Lung (tissue), 12 donors: ENCODE measurements around the gene TLX2. TPM values are rescaled to one million over a fixed set of nuclear protein-coding genes. Genes with fewer than 3 reads are reported as not detected.

ENCODE experiments used
- ATAC-seq: fragments of 200-7000 bp; cut with Tn5 transposase; one replicate; pipeline ENCODE4 v1.9.1; 2020; ENCODE audit warnings: moderate number of reproducible peaks; ENCODE audit not compliant: insufficient read depth, low FRiP score
- DNase-seq, 3 donors: peaks; one replicate each; pipeline ENCODE4 v3.0.0-alpha.2; 2013 to 2017
- H3K27ac ChIP-seq, 2 donors: one replicate each; pipeline ENCODE4 v1.5.1; 2013; ENCODE audit warnings: mild to moderate bottlenecking in 2 of 2, moderate library complexity in 2 of 2, control low read depth in 1 of 2, inconsistent platforms in 1 of 2, low read depth in 1 of 2, low read length in 1 of 2
- H3K27me3 ChIP-seq, 3 donors: one replicate each; pipeline ENCODE4 v1.5.1; 2013; ENCODE audit warnings: low read length in 2 of 3; ENCODE audit not compliant: control insufficient read depth in 3 of 3, insufficient read depth in 3 of 3
- H3K36me3 ChIP-seq, 4 donors: one replicate each; pipeline ENCODE4 v1.5.1; 2013; ENCODE audit warnings: low read length in 4 of 4, mild to moderate bottlenecking in 1 of 4, moderate library complexity in 1 of 4; ENCODE audit not compliant: control insufficient read depth in 4 of 4, insufficient read depth in 4 of 4
- H3K4me1 ChIP-seq, 5 donors: one replicate each; pipeline ENCODE4 v1.5.1; 2013; ENCODE audit warnings: low read length in 5 of 5, mild to moderate bottlenecking in 2 of 5, moderate library complexity in 1 of 5; ENCODE audit not compliant: control insufficient read depth in 5 of 5, insufficient read depth in 5 of 5
- H3K4me3 ChIP-seq: one replicate; pipeline ENCODE4 v1.5.1; 2013; ENCODE audit warnings: mild to moderate bottlenecking, control low read depth, moderate library complexity
- H3K9ac ChIP-seq, 2 donors: one replicate each; pipeline ENCODE4 v1.5.1; 2013; ENCODE audit warnings: low read length in 2 of 2, control low read depth in 1 of 2; ENCODE audit not compliant: insufficient read depth in 1 of 2
- H3K9me3 ChIP-seq, 4 donors: one replicate each; pipeline ENCODE4 v1.5.1; 2013; ENCODE audit warnings: low read length in 3 of 4, mild to moderate bottlenecking in 1 of 4, moderate library complexity in 1 of 4; ENCODE audit not compliant: control insufficient read depth in 4 of 4, insufficient read depth in 3 of 4
- WGBS, 2 donors: extraction: QIAGEN DNeasy Blood & Tissue Kit; methylation state at CpG; one replicate each; pipeline ENCODE4 v1.1.7; 2013; 5-methylcytosine and 5-hydroxymethylcytosine counted together
- polyA plus RNA-seq, 2 donors: library from polyadenylated mRNA; stranded (reverse); fragments of 200-250 nt; gene quantifications; one replicate each; pipeline ENCODE4 v1.2.1, GENCODE V29; 2013
- total RNA-seq, 2 donors: library from RNA; depleted of rRNA in 1 of 2; stranded (reverse); fragments of >200 nt in 1 of 2; gene quantifications; one replicate each; pipeline ENCODE4 v1.2.1, GENCODE V29; 2014 to 2021
- TF ChIP-seq, protein P1 (sequence below): IDR thresholded peaks from 2 replicates; pipeline ENCODE4 v1.5.1; 2012; ENCODE audit warnings: mild to moderate bottlenecking; ENCODE audit errors: control extremely low read depth, extremely low read depth
- donor health status: control.
- donor health status: control.
- donor health status: Bipolar disorder and iron deficiency.
- donor health status: healthy.
- donor health status: DM: yes; HTN: yes; CAD: no.

The TLX2 gene
- total and polyA plus RNA-seq, 4 donors = 0.03 TPM; not detected in 3

DNA sequence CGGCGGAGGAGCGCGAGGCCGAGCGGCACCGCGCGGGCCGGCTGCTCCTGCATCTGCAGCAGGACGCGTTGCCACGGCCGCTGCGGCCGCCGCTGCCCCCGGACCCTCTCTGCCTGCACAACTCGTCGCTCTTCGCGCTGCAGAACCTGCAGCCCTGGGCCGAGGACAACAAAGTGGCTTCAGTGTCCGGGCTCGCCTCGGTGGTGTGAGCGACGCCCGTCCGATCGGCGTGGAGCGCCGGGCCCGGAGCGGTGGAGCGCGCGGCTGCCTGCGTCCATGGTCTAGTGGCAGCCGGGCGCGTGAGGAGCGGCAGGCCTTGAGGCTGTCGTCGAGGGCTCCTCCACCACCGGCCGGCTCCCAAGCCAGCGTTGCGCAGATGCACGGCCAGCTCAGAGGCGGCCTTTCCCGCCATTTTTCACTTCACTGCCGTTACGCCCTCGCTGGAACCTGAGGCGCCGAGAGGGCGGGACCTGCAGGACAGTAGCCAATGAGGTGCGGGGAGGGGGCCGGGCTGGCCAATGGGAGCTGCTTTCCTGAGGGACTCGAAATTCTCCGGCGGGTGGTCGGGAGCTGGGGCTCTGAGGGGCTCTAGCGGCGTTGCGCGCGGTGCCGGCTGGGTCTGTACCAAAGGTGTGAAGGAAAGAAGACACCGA lies 1.9 kb downstream of the TLX2 start:
- TF ChIP-seq, protein P1, sequence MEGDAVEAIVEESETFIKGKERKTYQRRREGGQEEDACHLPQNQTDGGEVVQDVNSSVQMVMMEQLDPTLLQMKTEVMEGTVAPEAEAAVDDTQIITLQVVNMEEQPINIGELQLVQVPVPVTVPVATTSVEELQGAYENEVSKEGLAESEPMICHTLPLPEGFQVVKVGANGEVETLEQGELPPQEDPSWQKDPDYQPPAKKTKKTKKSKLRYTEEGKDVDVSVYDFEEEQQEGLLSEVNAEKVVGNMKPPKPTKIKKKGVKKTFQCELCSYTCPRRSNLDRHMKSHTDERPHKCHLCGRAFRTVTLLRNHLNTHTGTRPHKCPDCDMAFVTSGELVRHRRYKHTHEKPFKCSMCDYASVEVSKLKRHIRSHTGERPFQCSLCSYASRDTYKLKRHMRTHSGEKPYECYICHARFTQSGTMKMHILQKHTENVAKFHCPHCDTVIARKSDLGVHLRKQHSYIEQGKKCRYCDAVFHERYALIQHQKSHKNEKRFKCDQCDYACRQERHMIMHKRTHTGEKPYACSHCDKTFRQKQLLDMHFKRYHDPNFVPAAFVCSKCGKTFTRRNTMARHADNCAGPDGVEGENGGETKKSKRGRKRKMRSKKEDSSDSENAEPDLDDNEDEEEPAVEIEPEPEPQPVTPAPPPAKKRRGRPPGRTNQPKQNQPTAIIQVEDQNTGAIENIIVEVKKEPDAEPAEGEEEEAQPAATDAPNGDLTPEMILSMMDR = no peak
- ATAC-seq (no peak), DNase-seq (peak; percentile 63 to 80 (median 67))
- H3K27me3 ChIP-seq = peaks cover 9 to 82% (median 76%) of the 10 kb centered on the region in 3 donors
- no peak overlapping the region for H3K9ac ChIP-seq
- H3K9me3 ChIP-seq = peaks cover 0 to 14% (median 0%) of the 10 kb centered on the region in 4 donors
- peaks cover 0 to 21% (median 0%) of the 10 kb centered on the region in 5 donors for H3K4me1 ChIP-seq
- no peaks in the 10 kb centered on the region for H3K36me3 ChIP-seq
- WGBS, 2 donors = 2 to 5% methylated on average over 60 to 72 of the region's 72 CpGs
- no peak overlapping the region for H3K27ac ChIP-seq
- H3K4me3 ChIP-seq = peak overlapping the region; percentile 11

DNA sequence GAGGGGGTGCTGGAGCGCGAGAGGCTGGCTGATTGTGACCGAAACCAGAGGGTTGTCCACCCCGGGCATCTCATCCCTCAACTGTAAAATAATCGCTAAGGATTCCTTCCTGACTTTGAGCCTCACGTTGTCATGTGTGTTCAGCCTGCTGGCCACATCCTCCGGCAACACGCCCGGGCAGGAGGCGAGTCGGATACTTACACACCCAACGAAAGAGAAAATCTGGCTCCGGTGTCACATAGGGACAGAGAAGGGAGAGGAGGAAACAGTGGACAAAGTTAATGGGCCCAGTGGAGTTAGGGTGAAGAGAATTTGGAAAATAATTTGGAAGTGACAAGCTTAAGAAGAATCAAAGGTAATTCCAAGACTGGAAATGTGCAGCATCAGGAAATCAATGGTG lies 2.4 kb downstream of the TLX2 start:
- Histone ChIP-seq H3K4me3 (no peak overlapping the region), H3K9ac (no peak overlapping the region), H3K9me3 (peaks cover 0 to 14% (median 0%) of the 10 kb centered on the region in 4 donors), H3K36me3 (no peaks in the 10 kb centered on the region), H3K4me1 (peaks cover 0 to 21% (median 0%) of the 10 kb centered on the region in 5 donors), H3K27me3 (peaks cover 9 to 76% (median 70%) of the 10 kb centered on the region in 3 donors), H3K27ac (no peak overlapping the region)
- WGBS, 2 donors = 67 to 68% methylated on average over 13 of the region's 13 CpGs
- no peak for DNase-seq
- TF ChIP-seq, protein P1 = no peak
- no peak for ATAC-seq

DNA sequence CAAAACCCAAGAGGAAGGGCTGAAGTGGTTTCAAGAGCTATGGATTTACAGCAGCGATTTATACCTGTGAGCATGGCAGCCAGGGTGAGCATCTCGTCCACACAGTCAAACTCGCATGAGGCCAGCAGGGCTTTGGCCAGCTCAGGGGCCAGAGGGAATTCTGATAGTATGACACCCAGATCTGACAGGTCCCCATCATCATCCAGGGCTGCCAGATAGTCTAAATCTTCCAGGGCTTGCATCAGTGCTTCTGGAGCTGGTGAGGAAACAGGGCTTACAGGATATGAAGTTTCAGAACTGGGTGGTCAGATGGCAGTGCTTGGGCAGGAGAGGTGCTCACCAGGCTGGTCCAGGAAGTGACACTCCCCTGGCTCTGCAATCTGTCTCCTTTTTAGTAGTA lies 8.3 kb downstream of the TLX2 start:
- Histone ChIP-seq H3K9ac (no peak overlapping the region), H3K36me3 (peaks cover 9 to 20% (median 13%) of the 10 kb centered on the region in 4 donors), H3K9me3 (no peaks in the 10 kb centered on the region), H3K4me1 (no peaks in the 10 kb centered on the region), H3K27ac (no peak overlapping the region), H3K27me3 (peaks cover 3 to 36% (median 29%) of the 10 kb centered on the region in 3 donors), H3K4me3 (no peak overlapping the region)
- no peak for DNase-seq
- 66 to 91% methylated on average over 3 of the region's 3 CpGs for WGBS, 2 donors
- TF ChIP-seq, protein P1 = no peak
- ATAC-seq = no peak
